GM12873 (cell line): ENCODE results near the gene ETS1.

Experiments
- CTCF ChIP-seq: IDR thresholded peaks from 2 replicates; pipeline ENCODE4 v1.5.1; 2012; ENCODE audit warnings: low read depth, mild to moderate bottlenecking, moderate library complexity, low read length, control low read depth; ENCODE audit not compliant: insufficient read depth; ENCODE audit errors: missing control alignments

The ETS1 gene

GRCh38 chr11:128623091-128623490 lies 35.7 kb upstream of the ETS1 start:
- no peak for TF ChIP-seq CTCF

- TF ChIP-seq CTCF = no peak
These were observed 34.5 kb upstream of the ETS1 start for GRCh38 chr11:128621601-128622501.

GRCh38 chr11:128620309-128621100 lies 33.1 kb upstream of the ETS1 start:
- TF ChIP-seq CTCF = no peak

- TF ChIP-seq CTCF = no peak
These were observed 32.4 kb upstream of the ETS1 start for GRCh38 chr11:128619540-128620308.

- TF ChIP-seq CTCF = no peak
These were observed 31.6 kb upstream of the ETS1 start for GRCh38 chr11:128619007-128619406.

GRCh38 chr11:128618603-128619002 lies 31.2 kb upstream of the ETS1 start:
- no peak for TF ChIP-seq CTCF
